HCT116 (cell line): Measurements from ENCODE around the gene PDZD4. TPM values are rescaled to one million over a fixed set of nuclear protein-coding genes. Genes with fewer than 3 reads are reported as not detected.

Source experiments
- ATAC-seq: fragments of 200-7000 bp; cut with Tn5 transposase; 2 replicates; pipeline ENCODE4 v1.9.1; 2020; ENCODE audit warnings: mild to moderate bottlenecking, moderate library complexity
- BruUV-seq: library from RNA; stranded (reverse); fragments of 400-500 nt; replicated peaks from 2 replicates; lab custom pipeline; 2021; lab: Mats Ljungman, UMichigan
- CTCF ChIA-PET: fragments of 300-600 bp; sonication (Branson Sonifier 250); formaldehyde crosslinking; loops from one replicate; lab custom pipeline; 2021; ENCODE audit warnings: antibody characterized with exemption; lab: Charles Lee
- POLR2A ChIA-PET: fragments of 300-600, 350-600 bp; sonication (Branson Sonifier 250); formaldehyde crosslinking; loops from one replicate; lab custom pipeline; 2021; ENCODE audit warnings: antibody characterized with exemption; lab: Charles Lee
- RAD21 ChIA-PET, 2 experiments: fragments of 300-600 bp; sonication (Branson Sonifier 250); formaldehyde crosslinking; loops; one replicate each; lab custom pipeline; 2023; ENCODE audit warnings: low total read pairs in 2 of 2; ENCODE audit not compliant: uncharacterized antibody in 2 of 2, unreplicated experiment in 2 of 2, low non-redundant PET in 1 of 2; lab: Charles Lee
- DNase-seq: peaks from one replicate; pipeline ENCODE4 v3.0.0-alpha.2; 2010; ENCODE audit warnings: low read depth, low spot score
- H2AFZ ChIP-seq: fragments of 200-600 bp; shearing (Covaris generic), sonication (generic); 2 replicates; pipeline ENCODE4 v1.6.1; 2017; ENCODE audit warnings: low read depth, mixed run types, mixed read lengths, antibody characterized with exemption, low read length; ENCODE audit not compliant: poor library complexity, severe bottlenecking
- H3K27ac ChIP-seq: 2 replicates; pipeline ENCODE4 v1.5.1; 2012; ENCODE audit warnings: low read depth, low read length
- H3K27me3 ChIP-seq: fragments of 200-600 bp; sonication (generic); 2 replicates; pipeline ENCODE4 v1.6.1; 2016; ENCODE audit warnings: mixed run types, low read length, mixed read lengths; ENCODE audit not compliant: insufficient read depth
- H3K36me3 ChIP-seq, 2 experiments: fragments of 200-500 bp in 1 of 2; fragments of 200-600 bp in 1 of 2; sonication (Bioruptor generic) in 1 of 2; sonication (generic) in 1 of 2; 2 replicates each; pipeline versions ENCODE4 v1.5.1 to v1.6.1; 2014 to 2016; ENCODE audit warnings: low read length in 2 of 2, inconsistent platforms in 1 of 2, mixed read lengths in 1 of 2, mixed run types in 1 of 2; ENCODE audit not compliant: insufficient read depth in 2 of 2, control insufficient read depth in 1 of 2
- H3K4me1 ChIP-seq, 2 experiments: fragments of 200-600 bp in 1 of 2; sonication (generic) in 1 of 2; 2 replicates each; pipeline versions ENCODE4 v1.5.1 to v1.6.1; 2012 to 2017; ENCODE audit warnings: low read length in 2 of 2, inconsistent platforms in 1 of 2, mild to moderate bottlenecking in 1 of 2, mixed read lengths in 1 of 2, mixed run types in 1 of 2, moderate library complexity in 1 of 2; ENCODE audit not compliant: insufficient read depth in 2 of 2, control insufficient read depth in 1 of 2
- H3K4me2 ChIP-seq: fragments of 200-600 bp; sonication (generic); 2 replicates; pipeline ENCODE4 v1.6.1; 2017; ENCODE audit warnings: mixed run types, low read length, mixed read lengths
- H3K4me3 ChIP-seq, 2 experiments: fragments of 200-600 bp in 1 of 2; sonication (generic) in 1 of 2; replicated peaks in 1 of 2; 2 replicates each; pipeline ENCODE4 v1.5.1; 2011 to 2016; ENCODE audit warnings: low read length in 2 of 2, control low read depth in 1 of 2, low read depth in 1 of 2, mild to moderate bottlenecking in 1 of 2, mixed read lengths in 1 of 2, mixed run types in 1 of 2
- H3K79me2 ChIP-seq: fragments of 200-600 bp; sonication (generic); 2 replicates; pipeline ENCODE4 v1.6.1; 2017; ENCODE audit warnings: mild to moderate bottlenecking, mixed run types, low read length, moderate library complexity, mixed read lengths; ENCODE audit not compliant: insufficient read depth
- H3K9ac ChIP-seq: fragments of 200-600 bp; sonication (generic); 2 replicates; pipeline ENCODE4 v1.6.1; 2016; ENCODE audit warnings: low read length, mixed read lengths
- H3K9me2 ChIP-seq: fragments of 200-600 bp; sonication (generic), shearing (Covaris generic); 2 replicates; pipeline ENCODE4 v1.6.1; 2017; ENCODE audit warnings: mixed run types, mild to moderate bottlenecking, moderate library complexity; ENCODE audit not compliant: insufficient read depth
- H3K9me3 ChIP-seq, 2 experiments: fragments of 200-500 bp in 1 of 2; fragments of 200-600 bp in 1 of 2; sonication (Bioruptor generic) in 1 of 2; sonication (generic) in 1 of 2; 2 replicates each; pipeline ENCODE4 v1.6.1; 2014 to 2017; ENCODE audit warnings: low read length in 2 of 2, mixed read lengths in 2 of 2, inconsistent platforms in 1 of 2, low read depth in 1 of 2, mild to moderate bottlenecking in 1 of 2, mixed run types in 1 of 2, moderate library complexity in 1 of 2; ENCODE audit not compliant: control insufficient read depth in 1 of 2, insufficient read depth in 1 of 2
- H4K20me1 ChIP-seq: fragments of 200-600 bp; sonication (generic), shearing (Covaris generic); 2 replicates; pipeline ENCODE4 v1.6.1; 2017; ENCODE audit warnings: mixed run types, mild to moderate bottlenecking, moderate library complexity; ENCODE audit not compliant: insufficient read depth
- CBX3 ChIP-seq: IDR thresholded peaks from 2 replicates; pipeline ENCODE4 v1.6.1; 2012; ENCODE audit warnings: low read depth
- CEBPB ChIP-seq: IDR thresholded peaks from 2 replicates; pipeline ENCODE4 v1.6.1; 2012; ENCODE audit warnings: low read depth
- EGR1 ChIP-seq: IDR thresholded peaks from 2 replicates; pipeline ENCODE4 v1.6.1; 2012; ENCODE audit warnings: low read depth
- ELF1 ChIP-seq: IDR thresholded peaks from 2 replicates; pipeline ENCODE4 v1.6.1; 2012; ENCODE audit warnings: low read depth, borderline replicate concordance
- EZH2 ChIP-seq: fragments of 200-600 bp; sonication (generic); IDR thresholded peaks from 2 replicates; pipeline ENCODE4 v1.6.1; 2017; ENCODE audit warnings: antibody characterized with exemption, mixed run types
- JUND ChIP-seq: IDR thresholded peaks from 2 replicates; pipeline ENCODE4 v1.6.1; 2012
- POLR2AphosphoS5 ChIP-seq: IDR thresholded peaks from 2 replicates; pipeline ENCODE4 v1.6.1; 2011; ENCODE audit warnings: mild to moderate bottlenecking, low read depth, low read length, moderate library complexity
- SP1 ChIP-seq: IDR thresholded peaks from 2 replicates; pipeline ENCODE4 v1.6.1; 2012; ENCODE audit warnings: low read depth
- SRF ChIP-seq: IDR thresholded peaks from 2 replicates; pipeline ENCODE4 v1.6.1; 2012; ENCODE audit warnings: low read depth
- TCF7L2 ChIP-seq: IDR thresholded peaks from 2 replicates; pipeline ENCODE4 v1.7.0; 2011; ENCODE audit warnings: borderline replicate concordance, inconsistent platforms; ENCODE audit not compliant: insufficient read depth, insufficient read length; ENCODE audit errors: extremely low read depth
- YY1 ChIP-seq: IDR thresholded peaks from 2 replicates; pipeline ENCODE4 v1.6.1; 2011; ENCODE audit warnings: low read length, low read depth, moderate library complexity, mild to moderate bottlenecking; ENCODE audit not compliant: insufficient replicate concordance; ENCODE audit errors: extremely low read depth
- intact Hi-C: fragments of 100-400 bp; cut with micrococcal nuclease; formaldehyde crosslinking; loops from 2 replicates; pipeline ENCODE4 v1.10.0; 2022
- total RNA-seq: library from RNA; stranded (reverse); gene quantifications from one replicate; pipeline ENCODE4 v1.2.1, GENCODE V29; 2021; ENCODE audit not compliant: unreplicated experiment
- TF ChIP-seq, protein P1 (sequence below): IDR thresholded peaks from 2 replicates; pipeline ENCODE4 v1.6.1; 2012
- TF ChIP-seq, protein P2 (sequence below): IDR thresholded peaks from 2 replicates; pipeline ENCODE4 v1.6.1; 2012; ENCODE audit warnings: low read depth
- TF ChIP-seq, protein P3 (sequence below): IDR thresholded peaks from 2 replicates; pipeline ENCODE4 v1.6.1; 2011; ENCODE audit warnings: mild to moderate bottlenecking, low read length, moderate library complexity; ENCODE audit not compliant: insufficient replicate concordance; ENCODE audit errors: extremely low read depth
- TF ChIP-seq, protein P4 (sequence below): IDR thresholded peaks from 2 replicates; pipeline ENCODE4 v1.6.1; 2012

The PDZD4 gene
- total RNA-seq, 1 experiment from 2014 or later: 0.30 TPM

DNA sequence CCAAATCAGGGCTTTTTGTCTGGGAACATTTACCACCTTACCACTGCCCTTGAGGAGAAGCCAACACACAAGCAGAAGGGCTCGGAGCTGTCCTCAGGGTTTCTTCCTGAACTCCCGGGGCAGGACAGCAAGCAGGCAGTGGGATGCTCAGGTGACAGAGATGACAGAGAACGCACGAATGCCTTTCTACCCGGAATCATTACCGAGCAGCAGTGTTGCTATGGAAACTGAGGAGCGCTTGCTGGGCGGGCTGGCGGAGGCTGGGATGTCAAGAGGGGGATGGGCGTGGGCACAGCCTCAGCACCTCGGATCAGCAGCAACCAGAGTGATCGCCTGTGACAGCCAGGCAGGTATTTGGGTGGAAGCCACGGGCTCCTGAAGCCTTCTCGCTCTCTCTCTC, 18.1 kb downstream of the PDZD4 start:
- Histone ChIP-seq H3K27me3 (no peaks in the 10 kb centered on the region), H3K79me2 (no peaks in the 10 kb centered on the region), H3K9me2 (no peaks in the 10 kb centered on the region), H3K4me3 (no peak overlapping the region), H3K4me1 (no peaks in the 10 kb centered on the region), H3K4me2 (no peak overlapping the region), H4K20me1 (no peaks in the 10 kb centered on the region), H2AFZ (no peak overlapping the region), H3K36me3 (no peaks in the 10 kb centered on the region), H3K9ac (no peak overlapping the region), H3K9me3 (no peaks in the 10 kb centered on the region), H3K27ac (no peak overlapping the region)
- ATAC-seq: no peak
- BruUV-seq: no TSS peak
- ChIA-PET RAD21 (no interaction called here), POLR2A (no interaction called here), CTCF (no interaction called here)
- intact Hi-C loops: no loop called here
- no peak for DNase-seq
- TF ChIP-seq JUND (no peak), SRF (no peak), ELF1 (no peak), CBX3 (no peak), CEBPB (no peak)

DNA sequence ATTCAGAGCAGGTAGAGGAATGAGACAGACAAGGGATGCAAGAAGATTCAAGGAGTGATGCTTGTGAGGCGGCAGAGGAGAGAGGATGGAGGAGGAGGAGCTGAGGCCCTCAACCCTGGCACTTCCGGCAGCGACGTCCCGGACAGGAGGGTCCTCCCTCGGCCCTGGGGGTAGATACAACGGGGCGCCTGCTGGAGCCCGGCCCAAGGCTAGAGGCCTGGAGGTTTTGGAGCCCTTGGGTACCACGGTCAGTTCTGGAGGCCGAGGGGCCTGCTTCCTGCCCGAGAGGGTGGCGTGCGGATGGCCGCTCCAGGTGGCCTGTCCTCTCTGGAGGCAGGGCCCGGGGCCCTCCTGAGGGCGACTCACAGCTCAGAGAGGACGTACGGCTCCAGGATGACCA, 22.4 kb downstream of the PDZD4 start:
- ChIA-PET CTCF (no interaction called here), RAD21 (no interaction called here), POLR2A (no interaction called here)
- no peak overlapping the region for H3K27ac ChIP-seq
- H3K79me2 ChIP-seq: no peaks in the 10 kb centered on the region
- H2AFZ ChIP-seq: no peak overlapping the region
- no TSS peak for BruUV-seq
- H3K4me1 ChIP-seq: no peaks in the 10 kb centered on the region
- H3K9me3 ChIP-seq: no peaks in the 10 kb centered on the region
- no peaks in the 10 kb centered on the region for H3K27me3 ChIP-seq
- H3K4me2 ChIP-seq: no peak overlapping the region
- no peak overlapping the region for H3K4me3 ChIP-seq
- ATAC-seq (no peak), DNase-seq (no peak)
- H4K20me1 ChIP-seq: no peaks in the 10 kb centered on the region
- no peak overlapping the region for H3K9ac ChIP-seq
- H3K36me3 ChIP-seq: no peaks in the 10 kb centered on the region
- intact Hi-C loops: no loop called here
- H3K9me2 ChIP-seq: no peaks in the 10 kb centered on the region
- TF ChIP-seq EZH2: no peak
- TF ChIP-seq, protein P1, sequence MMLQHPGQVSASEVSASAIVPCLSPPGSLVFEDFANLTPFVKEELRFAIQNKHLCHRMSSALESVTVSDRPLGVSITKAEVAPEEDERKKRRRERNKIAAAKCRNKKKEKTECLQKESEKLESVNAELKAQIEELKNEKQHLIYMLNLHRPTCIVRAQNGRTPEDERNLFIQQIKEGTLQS: no peak
- TF ChIP-seq YY1: no peak
- no peak for TF ChIP-seq SP1
- TF ChIP-seq SRF: no peak
- no peak for TF ChIP-seq ELF1
- TF ChIP-seq, protein P2, sequence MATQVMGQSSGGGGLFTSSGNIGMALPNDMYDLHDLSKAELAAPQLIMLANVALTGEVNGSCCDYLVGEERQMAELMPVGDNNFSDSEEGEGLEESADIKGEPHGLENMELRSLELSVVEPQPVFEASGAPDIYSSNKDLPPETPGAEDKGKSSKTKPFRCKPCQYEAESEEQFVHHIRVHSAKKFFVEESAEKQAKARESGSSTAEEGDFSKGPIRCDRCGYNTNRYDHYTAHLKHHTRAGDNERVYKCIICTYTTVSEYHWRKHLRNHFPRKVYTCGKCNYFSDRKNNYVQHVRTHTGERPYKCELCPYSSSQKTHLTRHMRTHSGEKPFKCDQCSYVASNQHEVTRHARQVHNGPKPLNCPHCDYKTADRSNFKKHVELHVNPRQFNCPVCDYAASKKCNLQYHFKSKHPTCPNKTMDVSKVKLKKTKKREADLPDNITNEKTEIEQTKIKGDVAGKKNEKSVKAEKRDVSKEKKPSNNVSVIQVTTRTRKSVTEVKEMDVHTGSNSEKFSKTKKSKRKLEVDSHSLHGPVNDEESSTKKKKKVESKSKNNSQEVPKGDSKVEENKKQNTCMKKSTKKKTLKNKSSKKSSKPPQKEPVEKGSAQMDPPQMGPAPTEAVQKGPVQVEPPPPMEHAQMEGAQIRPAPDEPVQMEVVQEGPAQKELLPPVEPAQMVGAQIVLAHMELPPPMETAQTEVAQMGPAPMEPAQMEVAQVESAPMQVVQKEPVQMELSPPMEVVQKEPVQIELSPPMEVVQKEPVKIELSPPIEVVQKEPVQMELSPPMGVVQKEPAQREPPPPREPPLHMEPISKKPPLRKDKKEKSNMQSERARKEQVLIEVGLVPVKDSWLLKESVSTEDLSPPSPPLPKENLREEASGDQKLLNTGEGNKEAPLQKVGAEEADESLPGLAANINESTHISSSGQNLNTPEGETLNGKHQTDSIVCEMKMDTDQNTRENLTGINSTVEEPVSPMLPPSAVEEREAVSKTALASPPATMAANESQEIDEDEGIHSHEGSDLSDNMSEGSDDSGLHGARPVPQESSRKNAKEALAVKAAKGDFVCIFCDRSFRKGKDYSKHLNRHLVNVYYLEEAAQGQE: no peak
- no peak for TF ChIP-seq JUND
- no peak for TF ChIP-seq TCF7L2
- TF ChIP-seq EGR1: no peak
- TF ChIP-seq, protein P3, sequence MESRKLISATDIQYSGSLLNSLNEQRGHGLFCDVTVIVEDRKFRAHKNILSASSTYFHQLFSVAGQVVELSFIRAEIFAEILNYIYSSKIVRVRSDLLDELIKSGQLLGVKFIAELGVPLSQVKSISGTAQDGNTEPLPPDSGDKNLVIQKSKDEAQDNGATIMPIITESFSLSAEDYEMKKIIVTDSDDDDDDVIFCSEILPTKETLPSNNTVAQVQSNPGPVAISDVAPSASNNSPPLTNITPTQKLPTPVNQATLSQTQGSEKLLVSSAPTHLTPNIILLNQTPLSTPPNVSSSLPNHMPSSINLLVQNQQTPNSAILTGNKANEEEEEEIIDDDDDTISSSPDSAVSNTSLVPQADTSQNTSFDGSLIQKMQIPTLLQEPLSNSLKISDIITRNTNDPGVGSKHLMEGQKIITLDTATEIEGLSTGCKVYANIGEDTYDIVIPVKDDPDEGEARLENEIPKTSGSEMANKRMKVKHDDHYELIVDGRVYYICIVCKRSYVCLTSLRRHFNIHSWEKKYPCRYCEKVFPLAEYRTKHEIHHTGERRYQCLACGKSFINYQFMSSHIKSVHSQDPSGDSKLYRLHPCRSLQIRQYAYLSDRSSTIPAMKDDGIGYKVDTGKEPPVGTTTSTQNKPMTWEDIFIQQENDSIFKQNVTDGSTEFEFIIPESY: no peak
- TF ChIP-seq, protein P4, sequence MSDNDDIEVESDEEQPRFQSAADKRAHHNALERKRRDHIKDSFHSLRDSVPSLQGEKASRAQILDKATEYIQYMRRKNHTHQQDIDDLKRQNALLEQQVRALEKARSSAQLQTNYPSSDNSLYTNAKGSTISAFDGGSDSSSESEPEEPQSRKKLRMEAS: no peak
- TF ChIP-seq POLR2AphosphoS5: no peak
